ENCODE results near the gene USP24. TPM values are rescaled to one million over a fixed set of nuclear protein-coding genes. Genes with fewer than 3 reads are reported as not detected.

USP24 gene
- total RNA-seq, 1 donor from 2014 or later = 57.1 TPM

GRCh38 chr1:55138823-55139222, 76.3 kb downstream of the USP24 start:
- Mint-ChIP-seq H3K27me3 (no peaks in the 10 kb centered on the region), H3K4me1 (ENCODE audit: low read depth) (no peaks in the 10 kb centered on the region), H3K9me3 (ENCODE audit: low read depth) (no peaks in the 10 kb centered on the region), H3K27ac (no peak overlapping the region), H3K36me3 (ENCODE audit: insufficient read depth) (peaks cover 20% of the 10 kb centered on the region), H3K4me3 (ENCODE audit: low read depth) (no peak overlapping the region)
- no peak for TF ChIP-seq CTCF (IDR thresholded peaks at IDR 0.05; ENCODE audit: unreplicated experiment)
- DNase-seq (ENCODE audit: low spot score, unreplicated experiment) = no peak

GRCh38 chr1:55134152-55134808, 80.9 kb downstream of the USP24 start:
- H3K4me1 Mint-ChIP-seq (ENCODE audit: low read depth) = no peaks in the 10 kb centered on the region
- H3K27ac Mint-ChIP-seq = no peak overlapping the region
- TF ChIP-seq CTCF (IDR thresholded peaks at IDR 0.05; ENCODE audit: unreplicated experiment) = no peak
- H3K36me3 Mint-ChIP-seq (ENCODE audit: insufficient read depth) = peaks cover 25% of the 10 kb centered on the region
- no peaks in the 10 kb centered on the region for H3K27me3 Mint-ChIP-seq
- H3K4me3 Mint-ChIP-seq (ENCODE audit: low read depth) = no peak overlapping the region
- no peaks in the 10 kb centered on the region for H3K9me3 Mint-ChIP-seq (ENCODE audit: low read depth)
- no peak for DNase-seq (ENCODE audit: low spot score, unreplicated experiment)

DNA sequence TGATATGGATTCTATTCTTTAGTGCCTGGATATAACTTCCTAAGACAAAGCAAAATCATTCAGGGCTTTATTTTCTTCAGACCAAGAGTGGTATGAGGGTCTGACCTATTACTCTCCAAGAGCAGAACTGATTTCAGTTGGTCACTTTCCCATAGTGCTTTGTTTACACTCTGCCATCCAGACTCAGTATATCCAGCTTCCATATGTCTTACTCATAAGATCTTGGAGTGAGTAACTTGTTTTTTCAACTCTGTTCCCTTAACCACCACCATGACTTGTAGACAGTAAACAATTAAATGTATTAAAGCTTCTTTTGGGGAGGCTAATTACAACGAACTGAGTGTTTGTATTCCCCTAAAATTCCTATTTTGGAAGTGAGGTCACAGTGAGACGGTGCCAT, 83.4 kb downstream of the USP24 start:
- H3K27ac Mint-ChIP-seq = no peak overlapping the region
- no peak overlapping the region for H3K4me3 Mint-ChIP-seq (ENCODE audit: low read depth)
- peaks cover 38% of the 10 kb centered on the region for H3K36me3 Mint-ChIP-seq (ENCODE audit: insufficient read depth)
- peaks cover 9% of the 10 kb centered on the region for H3K9me3 Mint-ChIP-seq (ENCODE audit: low read depth)
- no peak for DNase-seq (ENCODE audit: low spot score, unreplicated experiment)
- no peaks in the 10 kb centered on the region for H3K27me3 Mint-ChIP-seq
- H3K4me1 Mint-ChIP-seq (ENCODE audit: low read depth) = peaks cover 5% of the 10 kb centered on the region
- TF ChIP-seq CTCF (IDR thresholded peaks at IDR 0.05; ENCODE audit: unreplicated experiment) = no peak

- Mint-ChIP-seq H3K9me3 (ENCODE audit: low read depth) (peaks cover 9% of the 10 kb centered on the region), H3K27ac (no peak overlapping the region), H3K4me1 (ENCODE audit: low read depth) (peaks cover 5% of the 10 kb centered on the region), H3K36me3 (ENCODE audit: insufficient read depth) (peaks cover 43% of the 10 kb centered on the region), H3K4me3 (ENCODE audit: low read depth) (no peak overlapping the region), H3K27me3 (no peaks in the 10 kb centered on the region)
- DNase-seq (ENCODE audit: low spot score, unreplicated experiment) = no peak
- TF ChIP-seq CTCF (IDR thresholded peaks at IDR 0.05; ENCODE audit: unreplicated experiment) = no peak
Measured at GRCh38 chr1:55131218-55131617, 83.9 kb downstream of the USP24 start.

DNA sequence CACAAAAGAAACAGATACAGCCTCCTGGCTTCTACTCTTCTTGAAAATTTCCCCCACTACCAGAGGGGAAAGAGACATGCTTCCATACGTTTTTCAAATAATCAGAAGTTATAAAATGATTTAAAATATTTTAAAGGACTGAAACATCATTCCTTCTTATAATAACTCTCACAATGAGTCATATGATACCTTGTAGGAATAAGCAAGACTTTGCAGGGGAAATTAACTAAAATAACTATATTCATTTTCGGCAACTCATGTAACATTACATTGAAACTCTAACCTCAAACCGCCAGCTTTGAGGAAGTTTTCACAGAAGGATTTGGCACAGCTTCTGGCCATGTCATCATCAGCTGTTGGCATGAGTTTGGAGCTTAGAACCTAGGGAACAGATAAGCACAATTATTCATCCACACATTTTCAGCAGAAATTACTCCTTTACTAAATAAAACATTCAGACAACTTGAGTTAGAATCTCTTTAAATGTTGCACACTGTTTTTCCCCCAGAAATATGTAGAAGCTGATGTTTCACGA, 85.9 kb downstream of the USP24 start:
- no peak for TF ChIP-seq CTCF (IDR thresholded peaks at IDR 0.05; ENCODE audit: unreplicated experiment)
- Mint-ChIP-seq H3K4me3 (ENCODE audit: low read depth) (no peak overlapping the region), H3K9me3 (ENCODE audit: low read depth) (peaks cover 9% of the 10 kb centered on the region), H3K36me3 (ENCODE audit: insufficient read depth) (peaks cover 49% of the 10 kb centered on the region), H3K27ac (no peak overlapping the region), H3K4me1 (ENCODE audit: low read depth) (peaks cover 5% of the 10 kb centered on the region), H3K27me3 (no peaks in the 10 kb centered on the region)
- no peak for DNase-seq (ENCODE audit: low spot score, unreplicated experiment)
